Measurements from ENCODE around the gene STK11.

STK11 gene

GRCh38 chr19:1236576-1236975 lies 31.0 kb downstream of the STK11 start:
- WGBS (ENCODE audit: insufficient coverage): 38% methylated on average over 11 of the region's 42 CpGs
- Histone ChIP-seq H3K4me3 (ENCODE audit: control insufficient read depth in 1 of 7, extremely low read depth in 1 of 7, insufficient read depth in 4 of 7, low read depth in 2 of 7, low read length in 6 of 7) (peak overlapping the region in 4 of 7 experiments; percentile 50 to 70 (median 62)), H3K9me3 (ENCODE audit: control extremely low read depth in 1 of 5, control insufficient read depth in 4 of 5, insufficient read depth in 2 of 5, low read depth in 1 of 5, low read length in 4 of 5) (no peaks in the 10 kb centered on the region), H3K36me3 (ENCODE audit: control insufficient read depth in 4 of 4, insufficient read depth in 4 of 4, low read length in 3 of 4) (no peaks in the 10 kb centered on the region), H3K27ac (ENCODE audit: insufficient read depth in 1 of 2, low read depth in 1 of 2, low read length in 2 of 2, poor library complexity in 1 of 2, severe bottlenecking in 2 of 2) (no peak overlapping the region), H3K27me3 (replicated peaks in 2 of 5; ENCODE audit: control insufficient read depth in 4 of 5, insufficient read depth in 5 of 5, low read length in 4 of 5) (peaks cover 0 to 34% (median 2%) of the 10 kb centered on the region in 5 experiments), H3K4me1 (ENCODE audit: control extremely low read depth in 1 of 4, control insufficient read depth in 4 of 4, insufficient read depth in 4 of 4, low read length in 3 of 4) (peaks cover 0 to 48% (median 40%) of the 10 kb centered on the region in 4 experiments)
- DNase-seq: no peak
- ChIA-PET POLR2A (no interaction called here), CTCF (no interaction called here)

GRCh38 chr19:1237027-1237659 lies 31.6 kb downstream of the STK11 start:
- no peak for DNase-seq
- Histone ChIP-seq H3K36me3 (ENCODE audit: control insufficient read depth in 4 of 4, insufficient read depth in 4 of 4, low read length in 3 of 4) (no peaks in the 10 kb centered on the region), H3K27ac (ENCODE audit: insufficient read depth in 1 of 2, low read depth in 1 of 2, low read length in 2 of 2, poor library complexity in 1 of 2, severe bottlenecking in 2 of 2) (no peak overlapping the region), H3K4me3 (ENCODE audit: control insufficient read depth in 1 of 7, extremely low read depth in 1 of 7, insufficient read depth in 4 of 7, low read depth in 2 of 7, low read length in 6 of 7) (peak overlapping the region; percentile 4 to 70 (median 61)), H3K9me3 (ENCODE audit: control extremely low read depth in 1 of 5, control insufficient read depth in 4 of 5, insufficient read depth in 2 of 5, low read depth in 1 of 5, low read length in 4 of 5) (no peaks in the 10 kb centered on the region), H3K27me3 (replicated peaks in 2 of 5; ENCODE audit: control insufficient read depth in 4 of 5, insufficient read depth in 5 of 5, low read length in 4 of 5) (peaks cover 0 to 34% (median 2%) of the 10 kb centered on the region in 5 experiments), H3K4me1 (ENCODE audit: control extremely low read depth in 1 of 4, control insufficient read depth in 4 of 4, insufficient read depth in 4 of 4, low read length in 3 of 4) (peaks cover 0 to 47% (median 43%) of the 10 kb centered on the region in 4 experiments)
- POLR2A ChIA-PET: no interaction called here
- under 1% methylated on average over 55 of the region's 60 CpGs for WGBS (ENCODE audit: insufficient coverage)
- CTCF ChIA-PET: no interaction called here

GRCh38 chr19:1237754-1238368 lies 32.3 kb downstream of the STK11 start, which contains the start of gene CBARP:
CBARP (minus strand) TSS chr19:1238005; CDS start chr19:1236100, 1,905 bp downstream.
- Histone ChIP-seq H3K27ac (ENCODE audit: insufficient read depth in 1 of 2, low read depth in 1 of 2, low read length in 2 of 2, poor library complexity in 1 of 2, severe bottlenecking in 2 of 2) (no peak within 1 kb of the TSS), H3K27me3 (replicated peaks in 2 of 5; ENCODE audit: control insufficient read depth in 4 of 5, insufficient read depth in 5 of 5, low read length in 4 of 5) (peaks cover 0 to 34% (median 2%) of the 10 kb centered on the region in 5 experiments), H3K36me3 (ENCODE audit: control insufficient read depth in 4 of 4, insufficient read depth in 4 of 4, low read length in 3 of 4) (no peaks in the 10 kb centered on the region), H3K4me3 (ENCODE audit: control insufficient read depth in 1 of 7, extremely low read depth in 1 of 7, insufficient read depth in 4 of 7, low read depth in 2 of 7, low read length in 6 of 7) (peak within 1 kb of the TSS; percentile 4 to 70 (median 61)), H3K4me1 (ENCODE audit: control extremely low read depth in 1 of 4, control insufficient read depth in 4 of 4, insufficient read depth in 4 of 4, low read length in 3 of 4) (peaks cover 0 to 48% (median 46%) of the 10 kb centered on the region in 4 experiments), H3K9me3 (ENCODE audit: control extremely low read depth in 1 of 5, control insufficient read depth in 4 of 5, insufficient read depth in 2 of 5, low read depth in 1 of 5, low read length in 4 of 5) (no peaks in the 10 kb centered on the region)
- WGBS (ENCODE audit: insufficient coverage): under 1% methylated on average over 53 of the region's 87 CpGs
- ChIA-PET POLR2A (interaction anchor here (1.1 kb wide), 1 partner anchor 125 kb away, joined by 3 read pairs; no protein-coding TSS in a partner anchor), CTCF (interaction anchor here (0.6 to 2.1 kb wide), 4 partner anchors 16 to 177 kb away, joined by 3 to 10 read pairs (median 6); no protein-coding TSS in a partner anchor)
- no peak for DNase-seq

- Histone ChIP-seq H3K4me1 (ENCODE audit: control extremely low read depth in 1 of 4, control insufficient read depth in 4 of 4, insufficient read depth in 4 of 4, low read length in 3 of 4) (peaks cover 0 to 53% (median 49%) of the 10 kb centered on the region in 4 experiments), H3K27ac (ENCODE audit: insufficient read depth in 1 of 2, low read depth in 1 of 2, low read length in 2 of 2, poor library complexity in 1 of 2, severe bottlenecking in 2 of 2) (no peak overlapping the region), H3K4me3 (ENCODE audit: control insufficient read depth in 1 of 7, extremely low read depth in 1 of 7, insufficient read depth in 4 of 7, low read depth in 2 of 7, low read length in 6 of 7) (peak overlapping the region in 6 of 7 experiments; percentile 1 to 70 (median 56)), H3K36me3 (ENCODE audit: control insufficient read depth in 4 of 4, insufficient read depth in 4 of 4, low read length in 3 of 4) (peaks cover 0 to 2% (median 0%) of the 10 kb centered on the region in 4 experiments), H3K9me3 (ENCODE audit: control extremely low read depth in 1 of 5, control insufficient read depth in 4 of 5, insufficient read depth in 2 of 5, low read depth in 1 of 5, low read length in 4 of 5) (no peaks in the 10 kb centered on the region), H3K27me3 (replicated peaks in 2 of 5; ENCODE audit: control insufficient read depth in 4 of 5, insufficient read depth in 5 of 5, low read length in 4 of 5) (peaks cover 0 to 34% (median 2%) of the 10 kb centered on the region in 5 experiments)
- WGBS (ENCODE audit: insufficient coverage): 68% methylated on average over 30 of the region's 34 CpGs
- ChIA-PET CTCF (interaction anchor here (0.6 to 3.1 kb wide), 7 partner anchors 11 to 177 kb away, joined by 3 to 11 read pairs (median 5); no protein-coding TSS in a partner anchor), POLR2A (interaction anchor here (1.1 kb wide), 1 partner anchor 125 kb away, joined by 3 read pairs; no protein-coding TSS in a partner anchor)
- DNase-seq: no peak
Observed at GRCh38 chr19:1238369-1239303, 33.1 kb downstream of the STK11 start.

GRCh38 chr19:1239420-1239795 lies 33.8 kb downstream of the STK11 start:
- no peak overlapping the region for H3K27ac ChIP-seq (ENCODE audit: insufficient read depth in 1 of 2, low read depth in 1 of 2, low read length in 2 of 2, poor library complexity in 1 of 2, severe bottlenecking in 2 of 2)
- peaks cover 0 to 8% (median 0%) of the 10 kb centered on the region in 4 experiments for H3K36me3 ChIP-seq (ENCODE audit: control insufficient read depth in 4 of 4, insufficient read depth in 4 of 4, low read length in 3 of 4)
- ChIA-PET POLR2A (no interaction called here), CTCF (interaction anchor here (1.0 to 3.1 kb wide), 4 partner anchors 12 to 126 kb away, joined by 3 to 11 read pairs (median 8); no protein-coding TSS in a partner anchor)
- DNase-seq: no peak
- H3K9me3 ChIP-seq (ENCODE audit: control extremely low read depth in 1 of 5, control insufficient read depth in 4 of 5, insufficient read depth in 2 of 5, low read depth in 1 of 5, low read length in 4 of 5): no peaks in the 10 kb centered on the region
- 74% methylated on average over 11 of the region's 11 CpGs for WGBS (ENCODE audit: insufficient coverage)
- peaks cover 0 to 34% (median 2%) of the 10 kb centered on the region in 5 experiments for H3K27me3 ChIP-seq (replicated peaks in 2 of 5; ENCODE audit: control insufficient read depth in 4 of 5, insufficient read depth in 5 of 5, low read length in 4 of 5)
- peaks cover 0 to 60% (median 54%) of the 10 kb centered on the region in 4 experiments for H3K4me1 ChIP-seq (ENCODE audit: control extremely low read depth in 1 of 4, control insufficient read depth in 4 of 4, insufficient read depth in 4 of 4, low read length in 3 of 4)
- H3K4me3 ChIP-seq (ENCODE audit: control insufficient read depth in 1 of 7, extremely low read depth in 1 of 7, insufficient read depth in 4 of 7, low read depth in 2 of 7, low read length in 6 of 7): peak overlapping the region in 1 of 7 experiments; percentile 79

- H3K36me3 ChIP-seq (ENCODE audit: control insufficient read depth in 4 of 4, insufficient read depth in 4 of 4, low read length in 3 of 4): peaks cover 0 to 14% (median 0%) of the 10 kb centered on the region in 4 experiments
- H3K27ac ChIP-seq (ENCODE audit: insufficient read depth in 1 of 2, low read depth in 1 of 2, low read length in 2 of 2, poor library complexity in 1 of 2, severe bottlenecking in 2 of 2): no peak overlapping the region
- peak overlapping the region in 5 of 7 experiments; percentile 10 to 84 (median 58) for H3K4me3 ChIP-seq (ENCODE audit: control insufficient read depth in 1 of 7, extremely low read depth in 1 of 7, insufficient read depth in 4 of 7, low read depth in 2 of 7, low read length in 6 of 7)
- H3K4me1 ChIP-seq (ENCODE audit: control extremely low read depth in 1 of 4, control insufficient read depth in 4 of 4, insufficient read depth in 4 of 4, low read length in 3 of 4): peaks cover 0 to 67% (median 61%) of the 10 kb centered on the region in 4 experiments
- POLR2A ChIA-PET: interaction anchor here (0.6 to 1.6 kb wide), 2 partner anchors 17 to 25 kb away, joined by 3 to 5 read pairs; no protein-coding TSS in a partner anchor
- CTCF ChIA-PET: interaction anchor here (1.0 to 3.1 kb wide), 10 partner anchors 13 to 212 kb away, joined by 3 to 12 read pairs (median 6); no protein-coding TSS in a partner anchor
- peak; percentile 92 to 95 (median 94) for DNase-seq
- 16% methylated on average over 71 of the region's 84 CpGs for WGBS (ENCODE audit: insufficient coverage)
- H3K9me3 ChIP-seq (ENCODE audit: control extremely low read depth in 1 of 5, control insufficient read depth in 4 of 5, insufficient read depth in 2 of 5, low read depth in 1 of 5, low read length in 4 of 5): no peaks in the 10 kb centered on the region
- H3K27me3 ChIP-seq (replicated peaks in 2 of 5; ENCODE audit: control insufficient read depth in 4 of 5, insufficient read depth in 5 of 5, low read length in 4 of 5): peaks cover 0 to 34% (median 2%) of the 10 kb centered on the region in 5 experiments
Observed at GRCh38 chr19:1239796-1240737, 34.5 kb downstream of the STK11 start.
